HG03108 (cell line): ENCODE results near the gene PRKCSH.

Source experiments
- ATAC-seq: cut with Tn5 transposase; IDR thresholded peaks from one replicate; pipeline ENCODE4 v1.9.1; 2021; ENCODE audit warnings: moderate library complexity; ENCODE audit not compliant: unreplicated experiment

PRKCSH gene

DNA sequence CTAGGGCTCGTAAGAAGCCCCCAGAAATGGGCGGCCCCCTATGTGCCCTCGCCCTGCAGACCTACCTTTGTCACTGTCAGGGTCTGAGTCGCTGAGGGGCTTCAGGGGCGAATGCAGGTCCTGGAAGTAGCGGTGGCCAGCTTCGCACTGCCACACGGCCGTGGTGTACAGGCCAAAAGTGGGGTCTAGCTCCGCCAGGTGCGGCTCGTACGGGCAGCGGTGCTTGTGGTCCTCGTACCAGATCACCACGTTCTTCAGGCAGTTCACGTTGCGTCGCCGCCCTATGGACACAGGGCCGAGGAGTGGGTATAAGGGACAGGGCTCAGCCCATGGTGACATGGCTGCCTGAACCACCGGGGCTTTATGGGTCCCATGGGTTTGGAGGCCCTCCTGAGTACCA lies 60.5 kb downstream of the PRKCSH start:
- no peak for ATAC-seq

DNA sequence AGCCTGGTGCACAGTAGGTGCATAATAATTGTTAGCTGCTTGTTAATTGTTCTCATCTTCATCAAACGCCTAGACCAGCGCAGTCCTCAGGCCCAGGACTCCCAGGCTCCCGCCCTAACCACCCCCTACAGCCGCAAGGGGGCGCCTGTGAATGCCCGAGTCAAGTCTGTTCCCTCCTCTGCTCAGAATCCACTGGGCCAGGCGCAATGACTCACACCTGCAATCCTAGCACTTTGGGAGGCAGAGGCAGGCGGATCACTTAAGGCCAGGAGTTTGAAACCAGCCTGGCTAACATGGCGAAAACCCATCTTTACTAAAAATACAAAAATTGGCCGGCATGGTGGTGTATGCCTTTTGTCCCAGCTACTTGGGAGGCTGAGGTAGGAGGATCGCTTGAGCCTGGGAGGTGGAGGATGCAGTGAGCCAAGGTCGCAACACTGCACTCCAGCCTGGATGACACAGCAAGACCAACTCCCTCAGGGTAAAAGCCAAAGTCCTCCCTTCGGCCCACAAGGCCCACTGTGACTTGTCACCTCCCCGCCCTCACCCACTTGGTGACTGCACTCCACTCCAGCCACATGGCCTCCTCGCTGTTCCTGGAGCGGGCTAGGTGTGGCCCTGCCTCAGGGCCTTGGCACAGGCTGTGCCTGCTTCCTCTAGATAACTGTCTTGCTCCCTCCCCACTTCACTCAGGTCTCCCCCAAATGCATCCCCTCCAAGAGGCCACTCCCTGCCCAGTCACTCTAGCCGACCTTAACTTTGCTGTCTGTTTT lies 61.1 kb downstream of the PRKCSH start:
- no peak for ATAC-seq

DNA sequence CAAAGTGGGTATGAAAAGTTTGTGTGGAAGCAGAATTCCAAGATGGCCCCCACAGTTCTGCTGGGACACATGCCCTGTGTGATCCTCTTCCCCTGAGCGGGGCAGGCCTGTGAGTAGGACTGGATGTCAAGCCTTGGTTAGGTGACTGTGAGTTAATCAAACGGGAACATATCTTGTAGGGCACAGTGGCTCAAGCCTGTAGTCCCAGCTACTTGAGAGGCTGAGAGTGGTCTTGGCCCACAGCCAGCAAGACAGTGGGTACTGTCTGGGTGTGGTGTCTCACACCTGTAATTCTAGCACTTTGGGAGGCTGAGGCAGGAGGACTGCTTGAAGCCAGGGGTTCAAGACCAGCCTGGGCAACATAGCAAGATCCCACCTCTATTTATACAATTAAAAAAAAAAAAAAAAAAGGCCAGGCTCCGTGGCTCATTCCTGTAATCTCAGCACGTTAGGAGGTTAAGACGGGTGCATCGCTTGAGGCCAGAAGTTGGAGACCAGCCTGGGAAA lies 63.8 kb downstream of the PRKCSH start:
- no peak for ATAC-seq

DNA sequence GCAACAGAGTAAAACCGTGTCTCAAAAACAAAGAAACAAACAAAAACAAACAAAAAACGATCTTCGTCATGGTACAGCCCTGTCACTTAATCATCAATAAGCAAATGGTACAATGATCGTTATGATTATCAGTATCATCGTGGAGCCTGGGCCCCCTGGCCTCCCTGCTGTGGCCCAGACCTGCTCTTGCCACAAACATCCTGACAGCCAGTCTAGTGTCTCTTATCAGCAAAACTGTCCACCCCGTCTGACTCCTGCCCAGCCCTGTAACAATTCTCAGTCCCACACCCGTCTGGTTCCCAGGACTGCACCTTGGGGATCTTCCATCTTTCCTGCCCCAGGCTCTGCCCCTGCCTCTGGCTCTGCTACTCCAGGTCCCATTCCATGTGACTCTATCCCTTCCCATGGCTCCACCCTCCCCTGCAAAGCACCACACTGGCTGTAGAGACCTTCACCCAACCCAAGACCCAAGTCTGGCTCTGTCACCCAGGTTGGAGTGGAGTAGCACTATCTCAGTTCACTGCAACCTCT lies 64.5 kb downstream of the PRKCSH start:
- ATAC-seq: no peak
